ENCODE results near the gene SGCG.

- TF ChIP-seq ZNF274 (IDR thresholded peaks at IDR 0.05; ENCODE audit: low read depth, low read length): no peak
- TF ChIP-seq YY1 (IDR thresholded peaks at IDR 0.05; ENCODE audit: insufficient read depth, insufficient read length): no peak
Observed at GRCh38 chr13:23182142-23182541, 1.4 kb downstream of the SGCG start.

Data from NT2/D1 (cell line).